Fibroblast of lung (primary cell): ENCODE measurements around the gene CCDC175. TPM values are rescaled to one million over a fixed set of nuclear protein-coding genes. Genes with fewer than 3 reads are reported as not detected.

Experiments
- DNase-seq, 2 donors: peaks; one replicate each; pipeline versions ENCODE4 v3.0.0 to v3.0.0-alpha.2; 2010; ENCODE audit warnings: low read depth in 2 of 2
- H2AFZ ChIP-seq: 2 replicates; pipeline ENCODE4 v1.5.1; 2012; ENCODE audit warnings: low read length, control low read depth, inconsistent platforms
- H3K27ac ChIP-seq: 2 replicates; pipeline ENCODE4 v1.5.1; 2011; ENCODE audit warnings: low read length, control low read depth; ENCODE audit not compliant: insufficient read depth
- H3K27me3 ChIP-seq: 2 replicates; pipeline ENCODE4 v1.5.1; 2011; ENCODE audit warnings: mild to moderate bottlenecking, low read length; ENCODE audit not compliant: control insufficient read depth, insufficient read depth
- H3K36me3 ChIP-seq: 2 replicates; pipeline ENCODE4 v1.5.1; 2011; ENCODE audit warnings: low read length; ENCODE audit not compliant: control insufficient read depth, insufficient read depth
- H3K4me1 ChIP-seq: 2 replicates; pipeline ENCODE4 v1.5.1; 2011; ENCODE audit warnings: low read length; ENCODE audit not compliant: control insufficient read depth, insufficient read depth; ENCODE audit errors: extremely low read depth
- H3K4me2 ChIP-seq: 2 replicates; pipeline ENCODE4 v1.5.1; 2011; ENCODE audit warnings: low read length, control low read depth; ENCODE audit not compliant: insufficient read depth; ENCODE audit errors: extremely low read depth
- H3K4me3 ChIP-seq, 4 experiments: fragments of 200-600 bp in 1 of 4; sonication (generic) in 1 of 4; replicated peaks in 1 of 4; 2 replicates each; pipeline ENCODE4 v1.5.1; 2011 to 2016; ENCODE audit warnings: low read length in 4 of 4, low read depth in 3 of 4, mild to moderate bottlenecking in 3 of 4, control low read depth in 2 of 4, inconsistent platforms in 1 of 4, mixed read lengths in 1 of 4; ENCODE audit not compliant: insufficient read depth in 1 of 4; ENCODE audit errors: control extremely low read depth in 1 of 4
- H3K79me2 ChIP-seq: 2 replicates; pipeline ENCODE4 v1.5.1; 2012; ENCODE audit warnings: mild to moderate bottlenecking, low read length, inconsistent platforms; ENCODE audit not compliant: control insufficient read depth, insufficient read depth
- H3K9ac ChIP-seq: 2 replicates; pipeline ENCODE4 v1.5.1; 2011; ENCODE audit warnings: mild to moderate bottlenecking, low read length, control low read depth; ENCODE audit not compliant: insufficient read depth
- H3K9me3 ChIP-seq: 2 replicates; pipeline ENCODE4 v1.5.1; 2012; ENCODE audit warnings: low read depth, low read length; ENCODE audit not compliant: control insufficient read depth, insufficient read depth
- H4K20me1 ChIP-seq: 2 replicates; pipeline ENCODE4 v1.5.1; 2011; ENCODE audit warnings: low read length; ENCODE audit not compliant: control insufficient read depth, insufficient read depth; ENCODE audit errors: extremely low read depth
- EZH2 ChIP-seq: IDR thresholded peaks from 2 replicates; pipeline ENCODE4 v1.5.1; 2012; ENCODE audit warnings: low read length, control low read depth, mild to moderate bottlenecking; ENCODE audit errors: missing control alignments
- polyA plus RNA-seq, 2 donors: library from polyadenylated mRNA; depleted of rRNA in 1 of 2; stranded (reverse) in 1 of 2; unstranded in 1 of 2; fragments of >200 nt; gene quantifications; 2 replicates each; pipeline ENCODE4 v1.2.1, GENCODE V29; 2011 to 2012; ENCODE audit warnings: missing spikeins in 1 of 2
- total RNA-seq: library from RNA; depleted of rRNA; stranded (reverse); fragments of >200 nt; gene quantifications from 2 replicates; pipeline ENCODE4 v1.2.1, GENCODE V29; 2014
- TF ChIP-seq, protein P1 (sequence below), 2 donors: IDR thresholded peaks in 1 of 2; conservative IDR thresholded peaks in 1 of 2; 1 replicate in 1 of 2; 2 replicates in 1 of 2; pipeline ENCODE4 v1.5.1; 2011 to 2012; ENCODE audit warnings: low read length in 2 of 2, control low read depth in 1 of 2, inconsistent platforms in 1 of 2, low read depth in 1 of 2, mild to moderate bottlenecking in 1 of 2

CCDC175 gene
- total and polyA plus RNA-seq, 2 donors (not counting 1 experiment from before 2014, with no cell fraction given), result not detected

DNA sequence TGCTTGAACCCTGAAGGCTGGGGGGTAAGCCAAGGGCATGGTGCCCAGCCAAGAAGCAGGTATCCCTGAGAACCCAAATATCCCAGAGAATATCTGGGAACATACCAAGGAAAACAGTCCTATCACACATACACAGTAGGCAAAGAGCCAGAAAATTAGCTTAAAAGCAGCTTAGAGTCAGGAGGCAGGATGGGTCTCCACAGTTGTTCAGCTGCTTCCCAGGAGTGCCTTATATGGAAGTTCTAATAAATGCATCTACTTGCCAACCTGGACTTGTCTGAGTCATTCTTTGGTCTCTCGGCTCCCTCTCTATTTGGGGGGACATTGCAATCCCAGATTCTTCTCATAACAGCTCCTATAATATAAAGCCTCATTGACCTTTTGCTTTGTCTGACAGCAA, 102.4 kb downstream of the CCDC175 start:
- Histone ChIP-seq H2AFZ (no peak overlapping the region), H3K79me2 (peaks cover 7% of the 10 kb centered on the region), H3K27me3 (no peaks in the 10 kb centered on the region), H3K9ac (no peak overlapping the region), H3K36me3 (peaks cover 3% of the 10 kb centered on the region), H3K9me3 (no peaks in the 10 kb centered on the region), H3K4me2 (no peak overlapping the region), H3K4me3 (no peak overlapping the region), H3K4me1 (peaks cover 3% of the 10 kb centered on the region), H3K27ac (no peak overlapping the region), H4K20me1 (no peaks in the 10 kb centered on the region)
- TF ChIP-seq, protein P1, sequence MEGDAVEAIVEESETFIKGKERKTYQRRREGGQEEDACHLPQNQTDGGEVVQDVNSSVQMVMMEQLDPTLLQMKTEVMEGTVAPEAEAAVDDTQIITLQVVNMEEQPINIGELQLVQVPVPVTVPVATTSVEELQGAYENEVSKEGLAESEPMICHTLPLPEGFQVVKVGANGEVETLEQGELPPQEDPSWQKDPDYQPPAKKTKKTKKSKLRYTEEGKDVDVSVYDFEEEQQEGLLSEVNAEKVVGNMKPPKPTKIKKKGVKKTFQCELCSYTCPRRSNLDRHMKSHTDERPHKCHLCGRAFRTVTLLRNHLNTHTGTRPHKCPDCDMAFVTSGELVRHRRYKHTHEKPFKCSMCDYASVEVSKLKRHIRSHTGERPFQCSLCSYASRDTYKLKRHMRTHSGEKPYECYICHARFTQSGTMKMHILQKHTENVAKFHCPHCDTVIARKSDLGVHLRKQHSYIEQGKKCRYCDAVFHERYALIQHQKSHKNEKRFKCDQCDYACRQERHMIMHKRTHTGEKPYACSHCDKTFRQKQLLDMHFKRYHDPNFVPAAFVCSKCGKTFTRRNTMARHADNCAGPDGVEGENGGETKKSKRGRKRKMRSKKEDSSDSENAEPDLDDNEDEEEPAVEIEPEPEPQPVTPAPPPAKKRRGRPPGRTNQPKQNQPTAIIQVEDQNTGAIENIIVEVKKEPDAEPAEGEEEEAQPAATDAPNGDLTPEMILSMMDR (conservative IDR thresholded peaks at IDR 0.05 in 1 of 2, IDR thresholded peaks at IDR 0.05 in 1 of 2; ENCODE audit: low read depth in 1 of 2, low read length in 2 of 2), result no peak
- no peak for TF ChIP-seq EZH2
- peak; percentile 55 to 91 for DNase-seq

DNA sequence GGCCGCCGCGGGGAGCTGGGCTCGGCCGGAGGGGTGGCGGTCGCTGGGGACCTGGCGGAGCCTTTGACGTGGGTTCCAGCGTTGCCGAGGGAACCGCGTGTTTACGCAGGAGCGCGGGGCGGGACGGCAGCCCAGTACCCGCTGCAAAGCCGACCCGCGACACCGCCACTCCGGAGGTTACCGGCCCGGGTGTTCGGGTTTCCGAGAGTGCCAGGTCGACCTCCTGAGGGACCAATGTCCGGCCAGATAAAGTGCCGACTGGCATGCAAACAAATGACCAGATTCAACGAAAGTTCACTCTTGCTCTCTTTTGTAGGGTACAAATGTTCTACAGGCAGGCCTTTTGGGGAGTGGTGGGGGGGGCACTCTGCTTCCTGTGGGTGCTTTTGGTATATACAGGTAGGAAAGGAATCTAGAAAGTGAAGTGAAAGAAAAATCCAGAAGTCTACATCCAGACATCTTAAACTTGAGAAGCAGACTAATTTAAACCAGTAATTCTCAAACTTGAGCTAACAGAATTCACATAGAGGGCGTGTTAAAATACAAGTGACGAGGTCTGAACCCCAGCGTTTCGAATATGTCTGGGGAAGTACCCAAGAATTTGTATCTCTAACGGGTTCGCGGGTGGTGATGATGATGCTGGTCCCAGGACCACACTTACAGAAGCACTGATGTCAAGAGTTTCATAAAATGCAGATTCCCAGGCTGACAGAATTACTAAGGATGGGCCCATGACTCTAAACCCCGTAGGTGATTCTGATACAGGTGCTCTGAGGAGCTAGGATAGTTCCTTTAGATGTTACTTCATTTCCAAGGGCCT, 111.1 kb downstream of the CCDC175 start, which contains the start of gene GPR135:
TSS of gene GPR135 (minus strand) at position 65 of the 820 bp plus-strand sequence. CDS start 154 bp downstream, outside the sequence.
- Histone ChIP-seq H3K9ac (peak within 1 kb of the TSS; percentile 61), H2AFZ (peak within 1 kb of the TSS; percentile 85), H4K20me1 (no peaks in the 10 kb centered on the region), H3K4me3 (peak within 1 kb of the TSS; percentile 39 to 57 (median 48)), H3K4me1 (peaks cover 2% of the 10 kb centered on the region), H3K4me2 (peak within 1 kb of the TSS; percentile 89), H3K36me3 (peaks cover 4% of the 10 kb centered on the region), H3K79me2 (no peaks in the 10 kb centered on the region), H3K27ac (peak within 1 kb of the TSS; percentile 60), H3K9me3 (no peaks in the 10 kb centered on the region), H3K27me3 (no peaks in the 10 kb centered on the region)
- no peak for TF ChIP-seq EZH2
- TF ChIP-seq, protein P1 (conservative IDR thresholded peaks at IDR 0.05 in 1 of 2, IDR thresholded peaks at IDR 0.05 in 1 of 2; ENCODE audit: low read depth in 1 of 2, low read length in 2 of 2), result no peak
- no peak for DNase-seq

DNA sequence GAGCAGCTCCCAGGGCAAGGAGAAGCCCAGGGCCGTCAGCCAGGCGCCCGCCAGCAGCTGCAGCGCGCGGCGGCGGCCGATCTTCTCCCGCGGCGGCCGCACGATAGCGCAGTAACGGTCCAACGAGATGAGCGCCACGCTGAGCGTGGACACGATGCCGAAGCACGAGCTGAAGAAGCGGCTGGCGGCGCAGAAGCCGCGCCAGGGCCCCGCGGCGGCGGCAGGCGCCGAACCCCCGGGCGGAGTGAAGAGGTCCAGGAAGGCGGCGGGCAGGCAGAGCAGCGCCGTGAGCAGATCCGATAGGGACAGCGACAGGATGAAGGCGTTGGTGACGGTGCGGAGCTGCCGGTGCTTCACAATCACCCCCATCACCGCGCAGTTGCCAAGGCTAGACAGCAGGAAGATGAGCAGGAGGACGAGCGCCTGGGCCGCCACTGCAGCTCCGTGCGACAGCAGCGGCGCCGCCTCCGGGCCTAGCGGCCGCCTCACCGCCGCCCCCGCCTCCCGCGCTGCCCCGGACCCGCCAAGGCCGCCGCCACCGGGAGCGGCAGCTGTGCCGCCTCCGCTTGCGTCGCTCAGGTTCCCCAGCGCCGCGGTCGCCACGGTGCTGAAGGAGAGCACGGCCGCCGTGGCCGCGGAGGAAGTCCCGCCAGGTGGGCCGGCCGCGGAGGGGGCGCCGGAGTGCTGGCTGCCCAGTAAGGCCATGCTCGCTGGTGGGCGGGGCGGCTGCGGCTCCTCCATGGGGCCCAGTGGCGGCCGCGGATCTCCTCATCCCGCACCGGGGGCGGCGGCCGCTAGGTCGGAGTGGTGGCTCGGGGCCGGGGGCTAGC, 111.9 kb downstream of the CCDC175 start:
- no peaks in the 10 kb centered on the region for H3K9me3 ChIP-seq
- no peaks in the 10 kb centered on the region for H3K79me2 ChIP-seq
- H3K9ac ChIP-seq, result peak overlapping the region; percentile 61
- no peaks in the 10 kb centered on the region for H3K27me3 ChIP-seq
- peak overlapping the region; percentile 60 for H3K27ac ChIP-seq
- H3K4me2 ChIP-seq, result peak overlapping the region; percentile 89
- H3K4me3 ChIP-seq, result peak overlapping the region; percentile 39 to 57 (median 48)
- peak overlapping the region; percentile 85 for H2AFZ ChIP-seq
- peaks cover 2% of the 10 kb centered on the region for H3K4me1 ChIP-seq
- H3K36me3 ChIP-seq, result peaks cover 6% of the 10 kb centered on the region
- no peak for TF ChIP-seq EZH2
- TF ChIP-seq, protein P1 (conservative IDR thresholded peaks at IDR 0.05 in 1 of 2, IDR thresholded peaks at IDR 0.05 in 1 of 2; ENCODE audit: low read depth in 1 of 2, low read length in 2 of 2), result no peak
- DNase-seq, result peak; percentile 42 to 80
- H4K20me1 ChIP-seq, result no peaks in the 10 kb centered on the region
